MG63 (cell line): ENCODE data around the gene CD2AP. TPM values are rescaled to one million over a fixed set of nuclear protein-coding genes. Genes with fewer than 3 reads are reported as not detected.
"Not testable (repeated sequence)": the region's sequence is repeated elsewhere in the genome, so short reads cannot be mapped to it uniquely, and the experiment has no call there.

ENCODE experiments used
- DNase-seq: peaks from one replicate; pipeline ENCODE4 v3.0.0-alpha.2; 2020
- H3K27me3 ChIP-seq: fragments of 250-450 bp; sonication (Bioruptor Pico); 2 replicates; pipeline ENCODE4 v1.5.1; 2020; ENCODE audit warnings: mild to moderate bottlenecking, moderate library complexity
- H3K36me3 ChIP-seq: fragments of 250-450 bp; sonication (Bioruptor Pico); 2 replicates; pipeline ENCODE4 v1.5.1; 2020; ENCODE audit warnings: mild to moderate bottlenecking, moderate library complexity
- H3K4me3 ChIP-seq: fragments of 250-450 bp; sonication (Bioruptor Pico); 2 replicates; pipeline ENCODE4 v1.5.1; 2020; ENCODE audit warnings: mild to moderate bottlenecking, moderate library complexity
- H3K9me3 ChIP-seq: fragments of 250-450 bp; sonication (Bioruptor Pico); 2 replicates; pipeline ENCODE4 v1.5.1; 2020; ENCODE audit warnings: mild to moderate bottlenecking, moderate library complexity
- total RNA-seq: library from RNA; depleted of rRNA; stranded (reverse); fragments of >200 nt; shearing (Covaris generic); gene quantifications from 2 replicates; pipeline ENCODE4 v1.2.3, GENCODE V29; 2014; ENCODE audit warnings: low replicate concordance

The CD2AP gene
- total RNA-seq, 1 experiment from 2014 or later, result 14.2 TPM

DNA sequence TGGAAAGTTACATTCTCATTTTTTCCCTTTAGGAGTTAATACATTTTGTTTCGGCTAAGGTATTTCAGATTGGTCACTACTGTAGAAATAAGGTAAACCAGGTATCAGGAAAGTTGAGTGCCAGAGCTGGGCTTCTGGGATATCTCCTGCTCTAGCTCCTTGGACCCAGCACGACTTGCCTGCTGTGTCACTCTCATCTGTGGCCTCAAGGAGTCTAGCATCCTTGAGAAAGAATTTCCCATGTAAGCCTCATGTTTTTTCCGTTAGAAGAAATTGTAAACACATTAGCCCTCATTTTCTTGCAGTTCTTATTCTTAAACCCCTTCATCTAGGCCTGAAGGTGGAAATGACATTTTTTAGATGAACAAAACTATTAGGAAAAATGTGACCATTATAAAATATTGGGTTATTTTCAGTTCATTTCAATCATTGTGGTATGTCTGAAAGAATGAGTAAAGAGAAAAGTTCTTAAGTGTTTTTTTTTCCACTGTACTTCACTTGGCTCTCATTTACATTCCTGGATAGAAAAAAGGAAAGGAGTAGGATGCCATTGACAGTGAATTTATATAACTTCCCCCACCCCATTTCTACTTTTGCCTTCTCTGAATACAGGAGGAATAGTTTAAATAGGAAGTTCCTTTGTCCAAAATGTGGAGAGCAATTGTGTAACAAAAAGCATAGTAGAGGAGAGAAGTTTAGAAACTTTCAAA is 46.7 kb downstream of the CD2AP start:
- H3K36me3 ChIP-seq, result no peaks in the 10 kb centered on the region; the same call in 1 of the 2 replicates
- DNase-seq, result no peak

DNA sequence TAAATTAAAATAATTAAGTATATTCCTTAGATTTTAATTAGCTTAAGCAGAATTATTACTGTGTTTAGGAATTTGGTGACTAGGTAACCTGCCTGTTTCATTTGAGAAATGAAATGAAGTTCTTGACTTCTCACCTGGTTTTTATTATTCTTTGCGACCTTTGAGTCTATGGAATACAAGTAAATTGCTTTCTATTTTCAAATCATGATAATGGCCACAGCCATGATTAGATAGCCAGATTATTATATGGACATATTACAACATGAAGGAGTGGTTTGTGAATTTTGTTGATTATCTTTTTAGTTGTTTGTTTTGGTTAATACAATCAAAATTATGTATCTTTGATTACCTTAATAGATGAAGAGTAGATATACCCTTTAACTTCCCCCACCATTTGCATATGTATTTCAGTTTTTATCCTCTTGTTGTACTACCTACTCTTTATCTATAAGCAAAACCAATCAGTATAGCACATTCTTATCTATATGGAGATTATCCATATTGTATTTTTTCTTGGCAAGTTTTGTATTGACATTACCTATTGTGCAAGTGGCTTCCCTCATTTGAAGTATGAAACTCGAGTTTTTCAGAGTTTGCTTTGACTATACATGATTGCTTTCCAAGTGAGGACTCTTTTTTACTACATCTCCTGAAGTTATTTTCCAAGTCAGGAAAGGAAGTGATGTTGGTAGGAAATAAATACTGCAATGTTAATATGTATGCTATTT is 47.9 kb downstream of the CD2AP start:
- Histone ChIP-seq H3K36me3 (no peaks in the 10 kb centered on the region; the same call in 1 of the 2 replicates), H3K9me3 (no peaks in the 10 kb centered on the region), H3K4me3 (no peak overlapping the region), H3K27me3 (no peaks in the 10 kb centered on the region)
- DNase-seq, result no peak

More for the DNA sequence above, 46.7 kb downstream of the CD2AP start:
- H3K9me3 ChIP-seq, result no peaks in the 10 kb centered on the region
- H3K4me3 ChIP-seq, result no peak overlapping the region
- H3K27me3 ChIP-seq, result no peaks in the 10 kb centered on the region

DNA sequence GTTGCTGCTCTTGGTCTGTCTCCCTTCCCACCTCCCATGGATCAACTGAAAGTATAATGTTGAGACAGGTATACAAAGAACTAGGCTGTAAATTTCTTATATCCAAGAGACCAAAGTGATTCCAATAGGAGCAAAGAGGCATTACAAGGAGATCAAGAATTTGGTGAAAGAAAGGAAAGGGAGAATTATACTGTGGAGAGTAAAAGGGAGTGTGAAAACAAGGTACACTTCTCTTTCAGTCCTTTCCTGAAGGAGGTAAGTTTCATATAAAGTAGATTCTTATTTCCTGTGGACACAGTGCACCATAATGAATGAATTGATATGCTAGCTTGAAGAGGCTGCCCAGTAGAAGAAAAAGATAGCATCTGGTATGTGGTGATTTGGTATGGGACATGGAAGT is 49.7 kb downstream of the CD2AP start:
- Histone ChIP-seq H3K4me3 (no peak overlapping the region), H3K27me3 (no peaks in the 10 kb centered on the region), H3K36me3 (no peaks in the 10 kb centered on the region; the same call in 1 of the 2 replicates), H3K9me3 (no peaks in the 10 kb centered on the region)
- no peak for DNase-seq

DNA sequence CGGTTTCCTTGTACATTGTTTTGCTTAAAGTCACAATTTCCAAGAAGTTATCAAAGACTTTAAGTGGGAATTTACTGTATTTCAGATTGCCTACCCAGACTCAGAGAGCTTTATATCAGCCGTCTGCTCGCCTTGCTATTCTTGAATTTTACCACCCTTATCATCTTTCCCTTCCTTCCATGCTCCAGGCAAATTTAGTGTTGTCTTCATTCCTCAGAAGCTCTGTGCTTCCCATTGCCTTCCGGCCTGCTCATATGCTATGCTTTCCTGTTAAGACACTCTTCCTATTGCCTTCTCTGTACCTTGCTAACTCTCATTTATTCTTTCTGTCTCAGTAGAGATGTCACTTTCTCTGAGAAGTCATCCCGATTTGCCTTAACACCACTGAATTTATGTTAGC is 52.1 kb downstream of the CD2AP start:
- Histone ChIP-seq H3K36me3 (no peaks in the 10 kb centered on the region; the same call in none of the 2 replicates), H3K4me3 (no peak overlapping the region), H3K9me3 (no peaks in the 10 kb centered on the region), H3K27me3 (no peaks in the 10 kb centered on the region)
- DNase-seq, result no peak

DNA sequence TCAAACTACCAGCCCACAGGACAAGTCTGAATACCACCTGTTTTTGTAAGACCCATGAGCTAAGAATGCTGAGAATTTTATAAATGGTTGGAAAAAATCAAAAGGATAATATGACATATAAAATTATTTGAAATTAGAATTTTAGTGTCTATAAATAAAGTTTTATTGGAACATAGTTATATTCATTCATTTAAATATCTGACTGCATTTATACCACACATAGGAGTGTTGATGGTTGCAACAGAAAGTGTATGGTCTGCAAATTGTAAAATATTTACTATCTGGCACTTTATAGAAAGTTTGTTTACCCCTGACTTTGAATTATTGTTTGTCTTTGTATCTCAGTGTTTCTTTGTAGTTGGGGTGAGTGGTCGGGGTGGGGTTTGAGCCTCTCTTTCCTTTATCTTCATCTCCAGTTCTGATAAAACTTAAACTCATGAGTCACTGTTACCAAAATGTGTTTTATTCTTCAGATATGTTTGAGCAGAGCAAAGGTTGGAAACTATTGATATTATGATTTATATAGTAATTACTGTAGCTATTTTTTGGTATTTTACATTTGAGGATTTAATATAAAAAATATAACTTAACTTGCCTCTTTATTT is 55.5 kb downstream of the CD2AP start:
- H3K36me3 ChIP-seq, result no peaks in the 10 kb centered on the region; the same call in 1 of the 2 replicates
- no peak for DNase-seq
- no peaks in the 10 kb centered on the region for H3K9me3 ChIP-seq
- no peaks in the 10 kb centered on the region for H3K27me3 ChIP-seq
- H3K4me3 ChIP-seq, result no peak overlapping the region

DNA sequence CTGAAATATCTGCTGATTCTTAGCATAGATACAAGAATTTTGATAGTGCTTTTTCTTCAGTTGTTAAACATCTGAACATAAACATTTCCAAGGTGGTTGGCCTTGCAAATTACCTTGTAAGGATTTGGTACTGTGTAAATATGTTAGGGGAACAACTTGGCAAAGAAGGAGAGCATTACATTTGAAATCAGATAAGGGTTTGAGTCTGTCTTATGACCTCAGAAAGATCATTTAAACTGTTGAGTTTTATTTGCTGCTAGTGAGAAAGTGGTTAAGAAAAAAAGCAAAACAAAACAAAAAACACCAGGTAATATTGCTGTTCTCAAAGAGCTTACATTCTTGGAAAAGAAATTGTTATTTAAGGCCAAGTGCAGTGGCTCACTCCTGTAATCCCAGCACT is 56.5 kb downstream of the CD2AP start:
- no peak for DNase-seq
- no peak overlapping the region for H3K4me3 ChIP-seq
- no peaks in the 10 kb centered on the region for H3K27me3 ChIP-seq
- no peaks in the 10 kb centered on the region; the same call in 1 of the 2 replicates for H3K36me3 ChIP-seq
- no peaks in the 10 kb centered on the region for H3K9me3 ChIP-seq

DNA sequence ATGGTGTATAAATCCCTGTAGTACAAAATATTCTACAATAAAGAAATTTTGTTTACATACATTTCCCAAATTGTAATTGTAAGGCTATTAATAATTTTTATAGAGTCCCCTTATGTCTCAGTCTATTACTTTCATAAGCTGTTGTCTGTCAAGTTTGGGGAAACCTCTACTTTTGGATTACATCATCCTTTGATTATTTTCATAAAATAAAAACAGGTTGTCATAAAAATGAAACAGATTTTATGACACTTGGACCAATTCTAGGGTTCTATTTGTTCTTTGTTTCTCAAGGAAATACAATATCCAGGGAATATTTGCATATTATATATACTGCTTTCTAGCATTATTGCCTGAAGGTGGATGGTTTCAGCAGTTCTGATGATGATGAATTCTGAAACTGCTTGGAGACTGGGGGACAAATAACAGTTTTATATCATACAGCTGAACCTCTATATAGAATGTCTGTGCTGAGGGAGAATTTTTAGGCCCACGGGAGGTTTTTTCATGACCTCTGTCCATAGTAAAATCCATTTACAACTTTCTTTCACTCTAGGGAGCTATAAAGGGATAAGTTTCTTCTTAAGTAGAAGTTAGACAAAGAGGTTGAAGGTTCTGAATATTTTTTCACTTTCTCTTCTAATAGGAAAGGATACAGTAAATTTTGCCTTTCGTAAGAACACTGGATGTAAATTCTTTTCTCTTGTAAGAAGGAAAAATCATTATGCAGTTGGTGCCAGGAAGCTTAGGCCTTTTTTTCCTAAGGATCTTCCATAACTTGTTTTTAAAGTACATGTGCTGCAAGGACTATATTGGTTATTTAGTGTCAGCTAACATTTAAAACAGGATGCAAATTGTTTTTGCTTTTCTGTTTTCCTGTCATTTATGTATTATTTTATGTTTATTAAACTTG is 58.0 kb downstream of the CD2AP start:
- Histone ChIP-seq H3K27me3 (no peaks in the 10 kb centered on the region), H3K36me3 (no peaks in the 10 kb centered on the region; the same call in 1 of the 2 replicates), H3K4me3 (no peak overlapping the region), H3K9me3 (no peaks in the 10 kb centered on the region)
- no peak for DNase-seq

DNA sequence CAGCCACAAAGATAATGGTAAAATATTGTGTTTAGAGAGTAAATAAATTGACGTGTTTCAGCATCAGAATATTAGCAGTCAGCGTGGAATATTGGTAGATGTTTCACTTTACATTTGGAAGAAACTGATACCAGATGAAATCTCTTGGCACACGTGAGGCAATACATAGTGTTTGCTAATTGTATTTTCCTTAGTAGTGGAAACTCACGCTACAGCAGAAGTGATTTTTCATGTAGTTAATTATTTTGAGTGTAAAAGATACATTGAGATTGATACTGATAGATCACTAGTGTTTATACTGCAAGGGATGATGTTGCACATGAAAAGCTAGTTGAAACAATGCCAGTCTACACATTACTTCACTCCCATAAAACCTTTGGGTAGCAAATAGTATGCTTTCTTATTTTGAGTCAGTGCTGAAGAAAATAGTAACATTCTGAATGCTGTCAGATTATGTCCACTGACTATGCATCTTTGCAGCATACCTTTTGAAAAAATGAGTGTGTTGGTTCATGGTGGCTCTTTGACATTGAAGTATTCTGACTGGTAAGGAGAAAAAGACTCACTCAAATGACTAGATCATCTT is 59.3 kb downstream of the CD2AP start:
- DNase-seq, result no peak
- Histone ChIP-seq H3K36me3 (no peaks in the 10 kb centered on the region; the same call in 1 of the 2 replicates), H3K4me3 (no peak overlapping the region), H3K27me3 (no peaks in the 10 kb centered on the region), H3K9me3 (no peaks in the 10 kb centered on the region)

DNA sequence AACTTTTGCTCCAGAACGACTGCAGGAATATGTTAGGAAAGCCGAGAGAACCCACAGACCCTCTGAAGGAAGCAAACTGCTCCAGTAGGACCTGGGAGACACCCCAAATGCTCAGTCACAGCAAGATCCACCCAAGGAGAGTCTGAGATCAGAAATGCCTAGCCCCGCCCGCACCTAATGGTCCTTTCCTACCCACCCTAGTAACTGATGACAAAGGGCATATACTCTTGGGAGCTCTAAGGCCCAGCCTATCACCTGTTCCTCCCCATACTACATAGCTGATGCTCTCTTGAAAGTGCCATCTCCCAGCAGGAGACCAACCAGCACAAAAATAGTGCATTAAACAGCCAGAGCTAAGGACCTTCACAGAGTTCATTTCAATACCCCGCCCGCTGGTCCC is 67.6 kb downstream of the CD2AP start:
- Histone ChIP-seq H3K4me3 (no peak overlapping the region), H3K27me3 (no peaks in the 10 kb centered on the region), H3K9me3 (no peaks in the 10 kb centered on the region), H3K36me3 (peaks cover 21% of the 10 kb centered on the region)
- no peak for DNase-seq

DNA sequence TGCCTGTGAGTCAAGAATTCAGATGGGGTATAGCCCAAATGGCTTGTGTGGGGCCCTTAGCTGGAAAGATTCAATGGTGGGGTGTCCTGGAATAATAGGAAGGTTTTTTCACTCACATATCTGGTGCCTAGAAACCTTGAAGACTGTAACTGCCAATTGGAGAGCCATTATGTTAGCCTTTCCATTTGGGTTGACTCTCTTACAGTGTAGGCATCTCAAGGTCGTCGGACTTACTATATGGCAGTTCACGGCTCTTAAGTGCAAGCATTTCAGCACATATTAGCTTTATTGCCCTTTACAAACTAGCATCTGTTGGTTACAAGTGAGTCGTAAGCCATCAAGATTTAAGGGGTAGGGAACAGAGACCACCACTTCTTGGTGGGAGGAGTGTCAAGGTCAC is 74.1 kb downstream of the CD2AP start:
- peaks cover 5% of the 10 kb centered on the region for H3K36me3 ChIP-seq
- no peaks in the 10 kb centered on the region for H3K9me3 ChIP-seq
- H3K27me3 ChIP-seq, result no peaks in the 10 kb centered on the region
- no peak for DNase-seq
- no peak overlapping the region for H3K4me3 ChIP-seq

DNA sequence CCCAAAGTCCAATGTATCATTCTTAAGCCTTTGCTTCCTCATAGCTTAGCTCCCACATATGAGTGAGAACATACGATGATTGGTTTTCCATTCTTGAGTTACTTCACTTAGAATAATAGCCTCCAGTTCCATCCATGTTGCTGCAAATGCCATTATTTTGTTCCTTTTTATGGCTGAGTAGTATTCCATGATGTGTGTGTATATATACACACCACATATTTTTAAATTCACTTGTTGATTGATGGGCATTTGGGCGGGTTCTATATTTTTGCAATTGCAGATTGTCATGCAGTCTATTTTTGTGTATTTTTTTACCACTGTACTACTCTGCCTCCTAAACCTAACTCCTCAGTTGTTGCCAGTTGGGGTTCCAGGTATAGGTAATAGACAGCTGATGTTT is 74.7 kb downstream of the CD2AP start:
- 0 out of 2 replicates have a peak, but pooled peaks cover under 1% of the 10 kb centered on the region for H3K9me3 ChIP-seq
- H3K27me3 ChIP-seq, result no peaks in the 10 kb centered on the region
- no peak for DNase-seq
- H3K36me3 ChIP-seq, result no peaks in the 10 kb centered on the region
- no peak overlapping the region for H3K4me3 ChIP-seq

DNA sequence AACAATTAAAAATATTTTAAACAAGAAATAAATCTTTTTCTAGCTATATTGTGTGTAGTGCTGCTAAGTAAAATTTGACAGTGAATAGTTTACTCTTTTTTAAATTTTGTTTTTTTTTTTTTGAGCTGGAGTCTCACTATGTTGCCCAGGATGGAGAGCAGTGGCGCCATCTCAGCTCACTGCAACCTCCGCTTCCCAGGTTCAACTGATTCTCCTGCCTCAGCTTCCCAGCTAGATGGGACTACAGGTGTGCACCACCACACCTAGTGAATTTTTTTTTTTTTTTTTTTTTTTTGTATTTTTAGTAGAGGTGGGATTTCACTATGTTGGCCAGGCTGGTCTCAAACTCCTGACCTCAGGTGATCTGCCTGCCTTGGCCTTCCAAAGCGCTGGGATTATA is 75.7 kb downstream of the CD2AP start:
- not testable (repeated sequence) for H3K9me3 ChIP-seq, DNase-seq, H3K27me3 ChIP-seq, H3K36me3 ChIP-seq, H3K4me3 ChIP-seq

DNA sequence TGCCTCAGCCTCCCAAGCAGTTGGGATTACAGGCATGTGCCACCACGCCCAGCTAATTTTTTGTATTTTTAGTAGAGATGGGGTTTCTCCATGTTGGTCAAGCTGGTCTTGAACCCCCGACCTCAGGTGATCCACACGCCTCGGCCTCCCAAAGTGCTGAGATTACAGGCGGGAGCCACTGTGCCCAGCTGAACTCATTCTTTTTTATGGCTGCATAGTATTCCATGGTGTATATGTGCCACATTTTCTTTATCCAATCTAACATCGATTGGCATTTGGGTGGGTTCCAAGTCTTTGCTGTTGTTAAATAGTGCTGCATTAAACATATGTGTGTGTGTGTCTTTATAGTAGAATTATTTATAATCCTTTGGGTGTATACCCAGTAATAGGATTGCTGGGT is 78.9 kb downstream of the CD2AP start:
- not testable (repeated sequence) for H3K4me3 ChIP-seq, DNase-seq, H3K36me3 ChIP-seq, H3K27me3 ChIP-seq, H3K9me3 ChIP-seq

DNA sequence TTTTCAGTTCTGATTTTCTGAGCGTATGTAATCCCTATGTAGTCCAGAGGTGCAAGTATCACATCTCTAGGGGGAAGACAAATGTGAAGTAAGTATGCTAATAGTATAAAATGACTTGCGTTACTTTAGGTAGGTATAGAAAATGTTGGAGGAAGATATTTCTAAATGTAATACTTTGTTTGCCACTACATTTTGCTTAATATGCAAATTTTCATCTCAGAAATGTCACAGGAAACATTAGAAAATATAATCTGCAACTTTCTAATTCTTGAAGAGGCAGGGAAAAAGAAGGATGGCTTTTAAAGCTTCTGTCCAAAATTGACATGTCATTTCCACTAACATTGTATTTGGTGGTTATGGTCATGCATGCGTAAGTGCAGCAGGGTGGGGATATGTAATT is 85.6 kb downstream of the CD2AP start:
- H3K4me3 ChIP-seq, result no peak overlapping the region
- no peaks in the 10 kb centered on the region for H3K27me3 ChIP-seq
- DNase-seq, result no peak
- H3K9me3 ChIP-seq, result no peaks in the 10 kb centered on the region
- H3K36me3 ChIP-seq, result no peaks in the 10 kb centered on the region

DNA sequence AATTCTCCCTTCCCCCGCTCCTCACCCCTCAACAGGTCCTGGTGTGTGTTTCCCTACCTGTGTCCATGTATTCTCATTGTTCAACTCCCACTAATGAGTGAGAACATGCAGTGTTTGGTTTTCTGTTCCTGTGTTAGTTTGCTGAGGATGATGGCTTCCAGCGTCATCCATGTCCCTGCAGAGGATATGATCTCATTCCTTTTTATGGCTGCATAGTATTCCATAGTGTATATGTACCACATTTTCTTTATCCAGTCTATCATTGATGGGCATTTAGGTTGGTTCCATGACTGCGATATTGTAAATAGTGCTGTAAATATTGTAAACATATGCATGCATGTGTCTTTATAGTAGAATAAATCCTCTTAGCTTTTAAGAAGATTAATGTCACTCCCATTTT is 89.0 kb downstream of the CD2AP start:
- DNase-seq, H3K36me3 ChIP-seq, H3K9me3 ChIP-seq, H3K27me3 ChIP-seq, H3K4me3 ChIP-seq: not testable (repeated sequence)

DNA sequence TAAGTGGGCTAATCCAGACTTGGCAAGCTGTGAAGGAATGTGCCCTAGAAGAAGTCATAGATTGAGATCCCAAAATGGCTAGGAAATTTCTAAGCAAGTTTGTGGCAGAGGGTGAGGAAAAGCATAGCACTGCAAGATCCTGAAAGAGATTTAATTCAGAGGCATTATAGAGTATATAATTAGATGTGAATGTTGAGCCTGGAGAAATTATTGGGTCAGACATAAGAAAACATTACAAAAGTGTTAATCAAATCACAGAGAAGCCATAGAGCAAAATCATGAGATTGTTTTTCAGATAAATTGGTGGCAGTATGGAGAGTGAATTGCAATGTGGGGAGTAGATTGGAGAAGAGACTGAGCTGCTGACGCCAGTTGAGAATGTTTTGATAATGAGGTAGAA is 90.0 kb downstream of the CD2AP start:
- Histone ChIP-seq H3K9me3 (no peaks in the 10 kb centered on the region), H3K4me3 (no peak overlapping the region), H3K27me3 (no peaks in the 10 kb centered on the region), H3K36me3 (no peaks in the 10 kb centered on the region)
- DNase-seq, result no peak
